HG02571 (cell line): ENCODE results near the gene TBX21.
A peak's percentile ranks its signal among the peaks of the same experiment; 100 is the strongest.

Experiments
- ATAC-seq: cut with Tn5 transposase; IDR thresholded peaks from one replicate; pipeline ENCODE4 v1.9.1; 2021; ENCODE audit warnings: mild to moderate bottlenecking, moderate library complexity; ENCODE audit not compliant: unreplicated experiment

Gene TBX21

GRCh38 chr17:47733047-47733673 lies at the start of gene TBX21:
Gene TBX21, plus strand, starts transcription at chr17:47733236. Its CDS starts 219 bp downstream, at chr17:47733455.
- ATAC-seq: peak; percentile 50

- no peak for ATAC-seq
Measured at GRCh38 chr17:47684025-47684424, 49.0 kb upstream of the TBX21 start.

- ATAC-seq: no peak
Measured at GRCh38 chr17:47684535-47685193, 48.4 kb upstream of the TBX21 start.

- no peak for ATAC-seq
Measured at GRCh38 chr17:47685556-47686275, 47.3 kb upstream of the TBX21 start.

- ATAC-seq: no peak
Measured at GRCh38 chr17:47686276-47686635, 46.8 kb upstream of the TBX21 start.

- ATAC-seq: no peak
Measured at GRCh38 chr17:47686664-47687327, 46.2 kb upstream of the TBX21 start.

GRCh38 chr17:47687328-47687690 lies 45.7 kb upstream of the TBX21 start:
- no peak for ATAC-seq

GRCh38 chr17:47687748-47688147 lies 45.3 kb upstream of the TBX21 start:
- ATAC-seq: no peak

- no peak for ATAC-seq
Measured at GRCh38 chr17:47690121-47690520, 42.9 kb upstream of the TBX21 start.

- ATAC-seq: no peak
Measured at GRCh38 chr17:47692137-47692894, 40.7 kb upstream of the TBX21 start.

GRCh38 chr17:47692895-47693730 lies 39.9 kb upstream of the TBX21 start:
- no peak for ATAC-seq

GRCh38 chr17:47693731-47694580 lies 39.1 kb upstream of the TBX21 start, which contains the start of gene TBKBP1:
Gene TBKBP1, plus strand, starts transcription at chr17:47694161. Its CDS starts 1,952 bp downstream, at chr17:47696113.
- ATAC-seq: no peak

- ATAC-seq: no peak
Measured at GRCh38 chr17:47694581-47695428, 38.2 kb upstream of the TBX21 start.

GRCh38 chr17:47695429-47696376 lies 37.3 kb upstream of the TBX21 start:
- ATAC-seq: no peak

GRCh38 chr17:47696717-47697642 lies 36.1 kb upstream of the TBX21 start:
- ATAC-seq: no peak
